NCI-H82 (cell line): Measurements from ENCODE around the gene C12orf57.

Experiments used
- DNase-seq: peaks from one replicate; lab custom pipeline; 2025; lab: John Stamatoyannopoulos, UW

C12orf57 gene

DNA sequence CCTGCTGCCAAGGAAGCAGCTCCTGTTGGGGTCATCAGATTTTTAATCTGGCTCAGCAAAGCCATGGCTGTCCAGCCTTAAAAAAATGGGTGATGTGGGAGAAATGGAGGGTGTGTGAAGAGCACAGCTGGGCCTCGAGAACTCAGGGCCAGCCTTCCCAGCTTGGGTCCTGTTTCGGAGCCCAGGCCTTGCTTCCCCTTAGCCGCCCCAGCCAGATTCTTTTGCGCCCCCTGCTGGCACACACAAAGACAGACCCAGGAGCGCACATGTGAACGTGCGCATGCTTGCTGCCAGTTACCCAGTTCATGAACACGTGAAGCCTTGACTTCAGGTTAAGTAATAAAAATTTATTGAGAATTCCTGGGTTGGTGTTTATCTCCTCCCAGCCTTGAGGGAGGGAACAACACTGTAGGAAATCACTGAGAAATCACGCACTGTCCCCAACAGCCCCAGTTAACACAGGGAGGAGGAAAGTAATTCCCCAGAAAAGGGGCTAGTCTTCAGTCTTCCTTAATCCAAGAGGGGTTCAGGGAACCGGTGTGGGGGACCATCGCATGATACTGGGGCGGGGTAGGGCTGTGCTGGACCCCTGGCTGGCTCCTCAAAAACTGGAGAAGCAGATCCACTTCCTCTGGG is 21.3 kb downstream of the C12orf57 start:
- peak; percentile 89 for DNase-seq

DNA sequence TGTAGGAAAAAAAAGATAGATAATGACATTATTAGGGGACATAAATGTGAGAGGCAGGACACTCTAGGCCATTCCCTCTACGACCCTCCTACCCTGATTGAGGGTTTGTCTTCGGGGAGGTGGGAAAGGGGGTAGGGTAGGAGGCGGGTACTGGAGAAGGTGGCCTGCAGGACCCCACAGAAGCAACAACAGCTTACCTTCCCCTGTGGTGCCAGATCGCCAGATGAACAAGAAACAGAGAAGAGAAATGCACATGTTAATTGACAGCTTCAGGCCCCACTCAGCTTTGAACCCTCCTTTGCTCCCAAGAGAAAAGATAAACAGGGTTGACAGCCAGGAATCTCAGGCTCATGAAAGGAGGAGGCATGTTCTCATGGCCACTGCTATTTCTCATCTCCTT is 21.9 kb downstream of the C12orf57 start:
- DNase-seq: no peak

- DNase-seq: no peak
Observed at GRCh38 chr12:6966351-6966750, 22.5 kb downstream of the C12orf57 start.

DNA sequence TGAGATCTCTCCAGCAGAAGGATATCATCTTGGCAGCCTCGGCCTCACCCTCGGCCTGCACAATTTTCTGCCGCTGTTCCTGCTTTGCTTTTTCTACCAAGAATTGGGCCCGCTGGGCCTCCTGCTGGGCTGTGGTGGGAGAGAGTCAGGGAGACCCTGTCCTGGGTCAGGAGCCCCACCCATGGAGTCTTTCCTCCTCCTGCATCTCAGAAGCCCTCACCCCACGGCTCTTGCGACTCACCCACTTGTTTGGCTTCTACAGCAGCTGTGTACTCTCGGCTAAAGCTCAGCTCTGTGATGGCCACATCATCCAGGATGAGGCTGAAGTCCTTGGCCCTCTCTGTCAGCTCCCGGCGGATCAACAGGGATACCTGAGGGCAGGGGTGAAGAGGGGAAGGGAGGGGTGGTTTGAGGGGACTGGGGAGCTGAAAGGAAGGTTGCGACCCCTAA is 23.9 kb downstream of the C12orf57 start:
- DNase-seq: no peak

DNA sequence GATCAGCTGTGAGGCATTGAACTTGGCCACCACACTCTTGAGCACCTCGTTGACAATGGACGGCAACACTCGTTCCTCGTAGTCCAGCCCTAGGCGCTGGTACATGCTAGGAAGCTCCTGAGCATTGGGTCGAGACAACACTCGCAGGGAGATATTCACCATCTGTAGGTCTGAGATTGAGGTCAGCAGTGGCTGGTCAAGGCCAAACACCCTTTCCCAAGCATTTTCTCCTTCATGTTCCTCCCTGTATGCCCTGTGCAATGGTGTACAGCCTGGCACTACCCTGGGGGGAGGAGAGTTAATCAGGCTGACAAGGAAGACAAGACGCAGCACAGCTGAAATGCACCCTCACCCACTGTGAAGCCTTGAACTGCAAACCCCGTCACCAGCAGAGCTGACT is 24.6 kb downstream of the C12orf57 start:
- DNase-seq: no peak

GRCh38 chr12:6970096-6970527 is 26.3 kb downstream of the C12orf57 start:
- no peak for DNase-seq

- no peak for DNase-seq
Observed at GRCh38 chr12:6974180-6974579, 30.4 kb downstream of the C12orf57 start.

DNA sequence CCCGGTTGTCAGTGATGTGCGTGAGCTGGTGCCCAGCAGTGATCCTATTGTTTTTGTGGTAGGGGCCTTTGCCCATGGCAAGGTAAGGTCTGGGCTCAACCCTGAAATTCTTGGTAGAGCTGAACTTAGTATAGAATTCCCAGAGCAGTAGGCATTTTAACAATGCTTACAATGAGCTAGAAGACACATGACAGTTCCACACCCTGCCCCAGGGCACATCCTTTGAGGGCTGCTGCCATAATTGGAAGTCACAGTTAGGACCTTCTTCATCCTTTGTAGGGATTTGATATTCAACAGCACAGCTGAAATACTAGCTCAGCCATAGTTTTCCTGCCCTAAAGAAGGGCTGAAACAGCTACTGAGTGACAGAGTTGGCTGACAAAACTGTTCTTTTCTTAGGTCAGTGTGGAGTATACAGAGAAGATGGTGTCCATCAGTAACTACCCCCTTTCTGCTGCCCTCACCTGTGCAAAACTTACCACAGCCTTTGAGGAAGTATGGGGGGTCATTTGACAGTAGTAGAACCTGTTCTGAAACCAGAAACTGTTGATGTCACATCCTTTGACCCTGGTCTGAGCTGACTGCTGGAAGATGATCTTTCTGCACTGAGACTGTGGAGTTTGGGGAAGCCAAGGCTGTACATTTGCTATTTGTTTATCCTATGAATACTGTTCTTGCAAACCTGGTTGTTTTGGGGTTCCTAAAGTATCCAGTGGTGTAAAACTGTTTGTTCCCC is 31.6 kb downstream of the C12orf57 start:
- DNase-seq: no peak

GRCh38 chr12:6977653-6978052 is 33.8 kb downstream of the C12orf57 start:
- DNase-seq: no peak

GRCh38 chr12:6978188-6978587 is 34.4 kb downstream of the C12orf57 start:
- DNase-seq: no peak

DNA sequence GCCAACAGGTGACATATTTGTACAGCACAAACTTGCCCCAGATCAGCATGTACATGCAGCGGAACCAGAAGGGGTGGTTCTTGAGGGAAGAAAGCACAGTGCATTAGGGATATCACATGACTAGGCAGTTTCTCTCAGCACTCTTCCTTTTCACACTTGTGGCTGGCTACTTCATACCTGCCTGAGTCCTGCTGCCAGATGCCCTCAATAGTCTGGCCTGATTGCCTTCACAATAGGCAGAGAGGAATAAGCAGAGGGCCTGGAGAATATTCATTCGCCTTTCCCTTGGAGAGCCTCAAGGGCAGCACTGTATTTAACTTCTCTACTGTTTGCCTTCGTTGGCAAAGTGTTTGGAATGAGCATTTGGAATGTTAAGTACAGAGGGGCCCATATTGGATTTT is 34.8 kb downstream of the C12orf57 start:
- DNase-seq: no peak

GRCh38 chr12:6979021-6979420 is 35.2 kb downstream of the C12orf57 start:
- DNase-seq: no peak

- no peak for DNase-seq
Observed at GRCh38 chr12:6979453-6979852, 35.6 kb downstream of the C12orf57 start.

DNA sequence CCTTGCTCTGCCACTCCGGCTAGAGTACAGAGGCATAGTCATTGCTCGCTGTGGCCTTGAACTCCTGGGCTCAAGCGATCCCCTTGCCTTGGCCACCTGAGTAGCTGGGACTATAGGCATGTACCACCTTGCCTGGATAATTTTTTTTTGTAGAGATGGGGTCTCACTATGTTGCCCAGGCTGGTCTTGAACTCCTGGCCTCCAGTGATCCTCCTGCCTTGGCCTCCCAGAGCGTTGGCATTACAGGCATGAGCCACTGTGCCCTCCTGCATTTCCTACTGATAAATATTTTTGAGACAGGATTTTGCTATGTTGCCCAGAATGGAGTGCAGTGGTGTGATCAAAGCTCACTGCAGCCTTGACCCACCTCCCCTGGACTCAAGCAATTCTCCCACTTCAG is 36.3 kb downstream of the C12orf57 start:
- DNase-seq: no peak

DNA sequence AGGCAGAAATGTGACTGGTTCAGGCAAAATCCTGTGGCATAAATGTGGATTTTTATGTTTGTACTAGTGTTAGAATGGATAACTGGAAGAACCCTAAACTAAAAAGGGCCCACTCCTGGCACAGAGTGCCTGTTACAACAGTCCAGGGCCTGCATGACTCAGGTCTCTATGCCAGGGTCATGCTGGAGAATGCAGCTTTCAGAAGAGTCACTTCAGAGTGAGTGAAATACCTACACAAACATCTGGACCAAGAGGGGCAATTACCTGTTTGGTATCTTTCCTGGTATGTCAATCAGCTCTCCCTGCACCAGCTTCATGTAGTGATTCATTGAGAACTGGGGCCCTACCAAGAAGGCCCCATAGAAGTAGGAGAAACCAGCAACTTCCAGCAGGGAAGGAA is 36.9 kb downstream of the C12orf57 start:
- DNase-seq: no peak

DNA sequence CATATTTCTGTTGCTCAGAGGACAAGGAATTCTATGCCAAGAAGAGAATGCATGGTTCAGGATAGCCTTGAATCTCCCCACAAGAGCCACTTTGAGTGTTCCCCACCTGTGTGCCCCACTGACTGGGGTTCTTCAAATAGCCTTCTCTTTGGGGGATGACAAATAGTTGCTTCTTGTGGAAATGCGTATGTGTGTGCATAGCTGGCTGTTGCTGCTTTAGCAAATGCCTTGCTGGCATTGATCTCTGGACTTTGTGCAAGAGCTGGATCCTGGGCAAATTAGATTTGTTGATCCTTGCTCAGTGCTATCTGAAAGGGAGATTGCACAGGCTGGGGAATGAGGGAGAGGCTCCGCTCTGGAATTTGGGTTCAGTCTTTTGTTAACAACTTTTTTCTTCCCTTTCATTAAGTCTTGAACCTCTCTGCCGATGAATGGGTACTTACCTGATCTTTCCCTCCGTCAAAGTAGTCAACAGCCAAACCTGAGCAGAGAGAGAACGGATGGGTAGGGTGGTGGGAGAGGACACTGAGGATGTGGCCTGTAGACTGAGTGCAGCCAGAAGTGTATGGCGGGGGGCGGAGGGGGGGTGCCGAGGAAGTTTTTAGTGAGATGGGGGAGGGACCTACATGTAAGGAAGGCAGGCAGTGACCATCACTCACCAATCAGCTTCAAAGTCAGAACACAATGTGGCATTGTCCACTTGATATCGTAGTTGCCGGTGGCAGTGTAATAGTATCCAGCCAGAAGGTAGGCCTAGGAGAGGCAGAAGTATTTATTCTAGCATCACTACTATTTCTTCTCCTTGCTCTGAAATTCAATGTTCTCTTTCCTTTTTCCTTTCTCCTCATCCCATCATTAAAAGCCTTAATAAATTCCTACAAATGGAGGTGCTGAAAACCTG is 37.6 kb downstream of the C12orf57 start:
- DNase-seq: no peak

GRCh38 chr12:6982532-6982931 is 38.7 kb downstream of the C12orf57 start:
- no peak for DNase-seq

- no peak for DNase-seq
Observed at GRCh38 chr12:6987956-6988553, 44.2 kb downstream of the C12orf57 start.
